Measurements from ENCODE around the gene LECT2.

LECT2 gene

DNA sequence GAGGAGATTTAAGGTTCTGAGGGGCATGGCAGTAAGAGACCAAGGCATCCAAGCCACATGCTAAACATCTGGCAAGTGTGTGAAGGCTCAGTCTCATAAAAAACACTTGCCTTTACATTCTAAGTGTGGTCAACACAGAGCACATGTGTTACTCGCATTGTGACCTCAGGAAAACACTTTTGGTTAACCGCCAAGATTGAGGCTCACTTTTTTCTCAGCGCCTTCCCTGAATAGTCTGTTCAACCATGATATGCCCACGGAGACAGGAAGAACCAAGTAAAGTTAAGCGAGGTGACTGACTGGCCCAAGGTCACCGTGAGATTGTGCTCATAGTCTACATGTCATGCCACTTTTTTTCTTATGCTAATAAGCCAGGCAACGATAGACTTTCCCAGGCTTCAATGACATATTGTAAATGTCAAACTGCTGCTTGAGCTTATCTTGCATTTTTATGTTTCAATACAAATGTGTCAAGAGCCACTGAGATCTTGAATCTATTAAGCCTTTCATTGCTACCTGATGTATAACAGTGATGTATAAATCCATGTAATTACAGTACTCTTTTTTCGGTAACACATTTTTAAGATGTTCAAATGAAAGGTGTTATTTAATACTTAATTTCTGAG, 38.0 kb downstream of the LECT2 start:
- no peak for TF ChIP-seq CTCF (IDR thresholded peaks at IDR 0.05; ENCODE audit: insufficient read depth, low read length)
- TF ChIP-seq REST (IDR thresholded peaks at IDR 0.05; ENCODE audit: insufficient replicate concordance, low read depth), result no peak
- no peak for TF ChIP-seq SPI1 (IDR thresholded peaks at IDR 0.05; ENCODE audit: borderline replicate concordance, low read depth)
- TF ChIP-seq GABPA (IDR thresholded peaks at IDR 0.05; ENCODE audit: low read depth), result no peak
- TF ChIP-seq POLR2AphosphoS5 (IDR thresholded peaks at IDR 0.05; ENCODE audit: low read depth), result no peak

GRCh38 chr5:135915466-135916001, 39.2 kb downstream of the LECT2 start:
- no peak overlapping the region for H3K27ac ChIP-seq (replicated peaks)
- TF ChIP-seq SPI1 (IDR thresholded peaks at IDR 0.05; ENCODE audit: borderline replicate concordance, low read depth) (no peak), GABPA (IDR thresholded peaks at IDR 0.05; ENCODE audit: low read depth) (no peak)
- no peak for DNase-seq (ENCODE audit: low read depth in 1 of 2, low spot score in 1 of 2)
- no peak overlapping the region for H3K4me3 ChIP-seq (replicated peaks; ENCODE audit: insufficient read depth, low read length)
- no peaks in the 10 kb centered on the region for H3K27me3 ChIP-seq (ENCODE audit: insufficient read depth, poor library complexity, severe bottlenecking)

More for the DNA sequence above, 38.0 kb downstream of the LECT2 start:
- DNase-seq (ENCODE audit: low read depth in 1 of 2, low spot score in 1 of 2), result no peak
- Histone ChIP-seq H3K4me3 (replicated peaks; ENCODE audit: insufficient read depth, low read length) (no peak overlapping the region), H3K27ac (replicated peaks) (no peak overlapping the region), H3K27me3 (ENCODE audit: insufficient read depth, poor library complexity, severe bottlenecking) (no peaks in the 10 kb centered on the region)

DNA sequence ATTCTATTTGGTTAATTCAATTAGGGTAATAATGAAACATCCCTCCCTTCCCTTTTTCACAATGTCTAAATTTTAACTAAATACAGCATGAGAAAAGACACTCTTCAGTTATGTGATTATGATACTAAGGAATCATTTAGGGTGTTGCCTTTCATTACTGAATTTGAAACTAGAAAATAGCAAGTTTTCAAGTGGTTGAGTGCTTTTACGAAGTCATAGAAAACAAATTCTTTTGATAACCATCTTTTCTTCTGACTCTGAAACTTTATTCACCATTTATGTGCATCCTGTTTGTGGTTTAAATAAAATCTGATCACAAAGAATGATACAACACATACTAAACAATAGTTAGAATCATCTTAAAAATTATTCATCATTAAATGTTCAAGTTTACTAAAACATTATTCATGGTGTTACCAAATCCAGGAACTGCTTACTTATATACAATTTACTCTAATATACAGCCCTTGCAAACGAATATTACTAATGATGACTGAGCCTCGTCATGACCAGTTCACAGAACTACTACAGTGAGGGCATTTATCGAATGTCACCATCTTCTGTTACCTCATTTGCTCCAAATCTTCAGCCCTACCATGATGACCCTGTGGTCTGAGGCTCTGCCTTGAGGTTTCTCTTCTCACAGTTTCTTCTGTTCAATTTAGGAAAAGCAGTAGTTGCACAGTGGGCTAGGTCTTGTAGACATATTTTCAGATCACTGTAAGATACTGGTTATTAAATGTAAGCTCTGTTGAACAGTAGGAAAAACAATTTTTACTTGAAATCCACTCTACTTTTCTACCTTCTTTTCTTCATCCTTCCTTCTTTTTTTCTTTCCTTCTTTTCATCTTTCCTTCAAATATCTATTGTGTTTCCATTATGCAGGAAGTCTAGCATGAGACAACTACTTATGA, 40.8 kb downstream of the LECT2 start:
- DNase-seq (ENCODE audit: low read depth in 1 of 2, low spot score in 1 of 2), result no peak
- TF ChIP-seq GABPA (IDR thresholded peaks at IDR 0.05; ENCODE audit: low read depth), result no peak
- no peak for TF ChIP-seq REST (IDR thresholded peaks at IDR 0.05; ENCODE audit: insufficient replicate concordance, low read depth)
- TF ChIP-seq SPI1 (IDR thresholded peaks at IDR 0.05; ENCODE audit: borderline replicate concordance, low read depth), result no peak
- no peak for TF ChIP-seq POLR2AphosphoS5 (IDR thresholded peaks at IDR 0.05; ENCODE audit: low read depth)
- no peak for TF ChIP-seq CTCF (IDR thresholded peaks at IDR 0.05; ENCODE audit: insufficient read depth, low read length)
- Histone ChIP-seq H3K27ac (replicated peaks) (no peak overlapping the region), H3K27me3 (ENCODE audit: insufficient read depth, poor library complexity, severe bottlenecking) (no peaks in the 10 kb centered on the region), H3K4me3 (replicated peaks; ENCODE audit: insufficient read depth, low read length) (no peak overlapping the region)

- Histone ChIP-seq H3K27ac (replicated peaks) (no peak overlapping the region), H3K4me3 (replicated peaks; ENCODE audit: insufficient read depth, low read length) (no peak overlapping the region), H3K27me3 (ENCODE audit: insufficient read depth, poor library complexity, severe bottlenecking) (no peaks in the 10 kb centered on the region)
- TF ChIP-seq CTCF (IDR thresholded peaks at IDR 0.05; ENCODE audit: insufficient read depth, low read length) (no peak), GABPA (IDR thresholded peaks at IDR 0.05; ENCODE audit: low read depth) (no peak), SPI1 (IDR thresholded peaks at IDR 0.05; ENCODE audit: borderline replicate concordance, low read depth) (no peak), REST (IDR thresholded peaks at IDR 0.05; ENCODE audit: insufficient replicate concordance, low read depth) (no peak), POLR2AphosphoS5 (IDR thresholded peaks at IDR 0.05; ENCODE audit: low read depth) (no peak)
- no peak for DNase-seq (ENCODE audit: low read depth in 1 of 2, low spot score in 1 of 2)
Measured at GRCh38 chr5:135905144-135905543, 49.6 kb downstream of the LECT2 start.
